ENCODE results near the gene SH3GL2. TPM values are rescaled to one million over a fixed set of nuclear protein-coding genes. Genes with fewer than 3 reads are reported as not detected.

Gene SH3GL2
- total and polyA plus RNA-seq, 2 donors (not counting 1 experiment from before 2014, with no cell fraction given) = not detected

DNA sequence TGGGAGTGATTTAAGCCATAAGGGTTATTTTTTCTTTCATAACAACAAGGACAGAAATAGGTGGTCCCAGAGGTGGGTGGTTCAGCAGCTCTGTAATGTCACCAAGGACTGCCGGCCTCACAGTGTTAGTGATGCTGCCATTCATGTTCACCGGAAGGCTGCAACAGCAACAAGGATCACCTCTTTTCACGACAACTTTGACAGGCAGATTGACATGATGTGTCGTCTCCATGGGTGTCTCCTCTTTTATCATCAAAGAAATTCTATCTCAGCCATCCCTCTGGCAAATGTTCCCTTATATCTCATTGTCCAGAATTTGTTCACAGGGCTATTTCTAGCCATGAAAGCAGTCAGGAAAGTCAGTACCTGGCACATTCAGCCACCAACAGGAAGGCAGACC lies 231.5 kb downstream of the SH3GL2 start:
- no peaks in the 10 kb centered on the region for H4K20me1 ChIP-seq (ENCODE audit: control insufficient read depth, insufficient read depth, low read length, poor library complexity, severe bottlenecking)
- no peak overlapping the region for H3K9ac ChIP-seq (ENCODE audit: low read length)
- H2AFZ ChIP-seq (ENCODE audit: insufficient read depth, low read depth, low read length, poor library complexity, severe bottlenecking) = no peak overlapping the region
- no peaks in the 10 kb centered on the region for H3K9me3 ChIP-seq (ENCODE audit: control extremely low read depth in 1 of 3, control insufficient read depth in 2 of 3, insufficient read depth in 1 of 3, low read length in 2 of 3)
- intact Hi-C loops (cut with micrococcal nuclease) = no loop called here
- H3K27ac ChIP-seq (ENCODE audit: low read length in 2 of 2) = no peak overlapping the region
- no peak overlapping the region for H3K27ac Mint-ChIP-seq
- no peak for ATAC-seq (ENCODE audit: low read depth)
- TF ChIP-seq CTCF (IDR thresholded peaks at IDR 0.05) (no peak), EZH2 (IDR thresholded peaks at IDR 0.05; ENCODE audit: borderline replicate concordance, insufficient read depth, low read depth, low read length, poor library complexity, severe bottlenecking) (no peak)
- POLR2A ChIA-PET = no interaction called here
- no peaks in the 10 kb centered on the region for H3K27me3 ChIP-seq (replicated peaks in 1 of 4; ENCODE audit: control extremely low read depth in 1 of 4, control insufficient read depth in 3 of 4, insufficient read depth in 4 of 4, low read length in 3 of 4)
- H3K27me3 Mint-ChIP-seq = no peaks in the 10 kb centered on the region
- no peaks in the 10 kb centered on the region for H3K4me1 ChIP-seq (ENCODE audit: control insufficient read depth in 2 of 2, insufficient read depth in 2 of 2, low read length in 2 of 2)
- H3K36me3 ChIP-seq (replicated peaks in 1 of 2; ENCODE audit: control extremely low read depth in 1 of 2, control insufficient read depth in 1 of 2, extremely low read depth in 1 of 2, insufficient read depth in 2 of 2, low read length in 1 of 2) = no peaks in the 10 kb centered on the region
- CTCF ChIA-PET = interaction anchor here (1.4 kb wide), 1 partner anchor 30 kb away, joined by 4 read pairs; no protein-coding TSS in a partner anchor
- no peak overlapping the region for H3K4me3 ChIP-seq (ENCODE audit: control extremely low read depth in 1 of 5, extremely low read depth in 1 of 5, insufficient read depth in 1 of 5, low read depth in 2 of 5, low read length in 4 of 5)
- no peak for DNase-seq
- H3K4me1 Mint-ChIP-seq = no peaks in the 10 kb centered on the region
- no peaks in the 10 kb centered on the region for H3K9me3 Mint-ChIP-seq (ENCODE audit: insufficient read depth)
- H3K4me2 ChIP-seq (replicated peaks; ENCODE audit: low read depth, low read length, poor library complexity, severe bottlenecking) = no peak overlapping the region
- no peaks in the 10 kb centered on the region for H3K79me2 ChIP-seq (ENCODE audit: control insufficient read depth, insufficient read depth, low read length)
- no peak overlapping the region for H3K4me3 Mint-ChIP-seq
- 82% methylated on average over 4 of the region's 4 CpGs for WGBS (ENCODE audit: insufficient coverage)

DNA sequence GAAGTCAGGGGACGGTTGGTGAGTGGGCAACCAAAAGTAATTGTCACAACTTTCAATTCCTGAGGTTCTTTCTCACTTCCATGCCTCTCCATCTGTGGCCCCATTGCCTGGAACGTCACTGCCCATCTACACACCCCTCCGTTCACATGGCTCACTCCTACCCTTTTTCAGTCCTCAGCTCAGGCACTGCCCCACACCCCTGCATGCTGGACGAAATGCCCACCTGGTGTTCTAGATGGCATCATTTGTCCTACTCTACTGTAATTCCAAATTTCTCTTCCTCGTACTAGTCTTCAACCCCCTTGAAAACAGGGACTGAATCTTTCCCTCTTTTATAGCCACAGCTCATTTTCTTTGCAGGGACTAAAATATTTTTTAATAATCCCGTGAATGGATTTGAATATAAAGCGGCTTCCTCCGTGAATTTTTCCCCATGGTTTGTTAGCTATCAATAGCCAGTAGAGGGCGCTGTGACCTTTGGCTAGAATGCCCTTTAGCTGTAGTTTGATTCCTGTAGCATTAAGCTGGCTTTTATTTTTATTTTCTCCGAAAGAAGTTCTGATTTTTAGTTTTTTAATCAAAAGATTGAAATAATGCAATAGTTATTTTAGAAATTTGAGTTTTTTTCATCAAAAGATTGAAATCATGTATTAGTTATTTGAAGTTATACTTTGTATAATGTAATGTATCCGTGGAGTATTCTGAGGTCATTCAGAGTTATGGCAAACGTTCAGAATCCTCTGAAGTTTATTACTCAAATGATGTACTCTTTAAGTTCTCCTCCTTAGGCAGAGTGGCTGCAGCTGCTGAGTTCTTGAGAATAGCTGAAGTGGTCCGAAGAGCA lies 232.1 kb downstream of the SH3GL2 start:
- ChIA-PET CTCF (interaction anchor here (0.9 to 1.4 kb wide), 5 partner anchors 10 to 1646 kb away, joined by 3 to 5 read pairs (median 4); no protein-coding TSS in a partner anchor), POLR2A (no interaction called here)
- no peak overlapping the region for H3K27ac Mint-ChIP-seq
- Histone ChIP-seq H3K27ac (ENCODE audit: low read length in 2 of 2) (no peak overlapping the region), H3K4me3 (ENCODE audit: control extremely low read depth in 1 of 5, extremely low read depth in 1 of 5, insufficient read depth in 1 of 5, low read depth in 2 of 5, low read length in 4 of 5) (no peak overlapping the region), H3K27me3 (replicated peaks in 1 of 4; ENCODE audit: control extremely low read depth in 1 of 4, control insufficient read depth in 3 of 4, insufficient read depth in 4 of 4, low read length in 3 of 4) (no peaks in the 10 kb centered on the region), H3K4me1 (ENCODE audit: control insufficient read depth in 2 of 2, insufficient read depth in 2 of 2, low read length in 2 of 2) (no peaks in the 10 kb centered on the region), H3K79me2 (ENCODE audit: control insufficient read depth, insufficient read depth, low read length) (no peaks in the 10 kb centered on the region), H3K36me3 (replicated peaks in 1 of 2; ENCODE audit: control extremely low read depth in 1 of 2, control insufficient read depth in 1 of 2, extremely low read depth in 1 of 2, insufficient read depth in 2 of 2, low read length in 1 of 2) (no peaks in the 10 kb centered on the region), H2AFZ (ENCODE audit: insufficient read depth, low read depth, low read length, poor library complexity, severe bottlenecking) (no peak overlapping the region), H3K4me2 (replicated peaks; ENCODE audit: low read depth, low read length, poor library complexity, severe bottlenecking) (no peak overlapping the region), H3K9me3 (ENCODE audit: control extremely low read depth in 1 of 3, control insufficient read depth in 2 of 3, insufficient read depth in 1 of 3, low read length in 2 of 3) (no peaks in the 10 kb centered on the region), H3K9ac (ENCODE audit: low read length) (no peak overlapping the region), H4K20me1 (ENCODE audit: control insufficient read depth, insufficient read depth, low read length, poor library complexity, severe bottlenecking) (no peaks in the 10 kb centered on the region)
- H3K4me3 Mint-ChIP-seq = no peak overlapping the region
- 23% methylated on average over 5 of the region's 13 CpGs for WGBS (ENCODE audit: insufficient coverage)
- H3K4me1 Mint-ChIP-seq = no peaks in the 10 kb centered on the region
- no peaks in the 10 kb centered on the region for H3K27me3 Mint-ChIP-seq
- ATAC-seq (ENCODE audit: low read depth) = no peak
- DNase-seq = peak; percentile 14
- TF ChIP-seq EZH2 (IDR thresholded peaks at IDR 0.05; ENCODE audit: borderline replicate concordance, insufficient read depth, low read depth, low read length, poor library complexity, severe bottlenecking) (no peak), CTCF (IDR thresholded peaks at IDR 0.05) (peak; percentile 79)
- H3K9me3 Mint-ChIP-seq (ENCODE audit: insufficient read depth) = no peaks in the 10 kb centered on the region
- intact Hi-C loops (cut with micrococcal nuclease) = no loop called here
